Glutamatergic neuron (in vitro differentiated cells): ENCODE results near the gene DSCAML1. TPM values are rescaled to one million over a fixed set of nuclear protein-coding genes. Genes with fewer than 3 reads are reported as not detected.

ENCODE experiments used
- DNase-seq: peaks from one replicate; pipeline ENCODE4 v3.0.0; 2022
- H3K27ac Mint-ChIP-seq: one replicate; pipeline ENCODE4 v1.8.0; 2020; ENCODE audit warnings: mild to moderate bottlenecking, mixed read lengths, inconsistent platforms; ENCODE audit not compliant: unreplicated experiment
- H3K27me3 Mint-ChIP-seq: one replicate; pipeline ENCODE4 v1.8.0; 2020; ENCODE audit warnings: mild to moderate bottlenecking, moderate library complexity, mixed read lengths, inconsistent platforms; ENCODE audit not compliant: unreplicated experiment
- H3K36me3 Mint-ChIP-seq: one replicate; pipeline ENCODE4 v1.8.0; 2020; ENCODE audit warnings: mild to moderate bottlenecking, mixed read lengths, inconsistent platforms; ENCODE audit not compliant: unreplicated experiment
- H3K4me1 Mint-ChIP-seq: one replicate; pipeline ENCODE4 v1.8.0; 2020; ENCODE audit warnings: mild to moderate bottlenecking, low read depth, mixed read lengths, inconsistent platforms; ENCODE audit not compliant: unreplicated experiment
- H3K4me3 Mint-ChIP-seq: one replicate; pipeline ENCODE4 v1.8.0; 2020; ENCODE audit warnings: mild to moderate bottlenecking, mixed read lengths, inconsistent platforms; ENCODE audit not compliant: unreplicated experiment
- H3K9me3 Mint-ChIP-seq: one replicate; pipeline ENCODE4 v1.8.0; 2020; ENCODE audit warnings: mild to moderate bottlenecking, moderate library complexity, mixed read lengths, inconsistent platforms; ENCODE audit not compliant: unreplicated experiment
- total RNA-seq: library from RNA; stranded (reverse); fragmentation: NEBNext Ultra II Directional; extraction: Animal tissue kit (Norgen Biotek cat#: 25700); gene quantifications from one replicate; pipeline ENCODE4 v1.2.1, GENCODE V29; 2021; ENCODE audit not compliant: unreplicated experiment
- TF ChIP-seq, protein P1 (sequence below): fragments of 200-600 bp; sonication (generic); IDR thresholded peaks from one replicate; pipeline ENCODE4 v1.5.0; 2021; ENCODE audit not compliant: partially characterized antibody, unreplicated experiment

DSCAML1 gene
- total RNA-seq, 1 donor from 2014 or later: 0.07 TPM

- no peak for DNase-seq
- TF ChIP-seq, protein P1, sequence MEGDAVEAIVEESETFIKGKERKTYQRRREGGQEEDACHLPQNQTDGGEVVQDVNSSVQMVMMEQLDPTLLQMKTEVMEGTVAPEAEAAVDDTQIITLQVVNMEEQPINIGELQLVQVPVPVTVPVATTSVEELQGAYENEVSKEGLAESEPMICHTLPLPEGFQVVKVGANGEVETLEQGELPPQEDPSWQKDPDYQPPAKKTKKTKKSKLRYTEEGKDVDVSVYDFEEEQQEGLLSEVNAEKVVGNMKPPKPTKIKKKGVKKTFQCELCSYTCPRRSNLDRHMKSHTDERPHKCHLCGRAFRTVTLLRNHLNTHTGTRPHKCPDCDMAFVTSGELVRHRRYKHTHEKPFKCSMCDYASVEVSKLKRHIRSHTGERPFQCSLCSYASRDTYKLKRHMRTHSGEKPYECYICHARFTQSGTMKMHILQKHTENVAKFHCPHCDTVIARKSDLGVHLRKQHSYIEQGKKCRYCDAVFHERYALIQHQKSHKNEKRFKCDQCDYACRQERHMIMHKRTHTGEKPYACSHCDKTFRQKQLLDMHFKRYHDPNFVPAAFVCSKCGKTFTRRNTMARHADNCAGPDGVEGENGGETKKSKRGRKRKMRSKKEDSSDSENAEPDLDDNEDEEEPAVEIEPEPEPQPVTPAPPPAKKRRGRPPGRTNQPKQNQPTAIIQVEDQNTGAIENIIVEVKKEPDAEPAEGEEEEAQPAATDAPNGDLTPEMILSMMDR: no peak
- H3K9me3 Mint-ChIP-seq: peaks cover 4% of the 10 kb centered on the region
- H3K27ac Mint-ChIP-seq: no peak overlapping the region
- H3K27me3 Mint-ChIP-seq: peaks cover 4% of the 10 kb centered on the region
- peaks cover 19% of the 10 kb centered on the region for H3K4me1 Mint-ChIP-seq
- peaks cover 7% of the 10 kb centered on the region for H3K36me3 Mint-ChIP-seq
- H3K4me3 Mint-ChIP-seq: no peak overlapping the region
Observed at GRCh38 chr11:117619661-117620060, 177.4 kb downstream of the DSCAML1 start.

- TF ChIP-seq, protein P1: peak; percentile 67
- peak overlapping the region; percentile 96 for H3K27ac Mint-ChIP-seq
- peaks cover 4% of the 10 kb centered on the region for H3K9me3 Mint-ChIP-seq
- peaks cover 7% of the 10 kb centered on the region for H3K36me3 Mint-ChIP-seq
- peak overlapping the region; percentile 68 for H3K4me3 Mint-ChIP-seq
- peaks cover 3% of the 10 kb centered on the region for H3K27me3 Mint-ChIP-seq
- peak; percentile 68 for DNase-seq
- peaks cover 19% of the 10 kb centered on the region for H3K4me1 Mint-ChIP-seq
Observed at GRCh38 chr11:117618982-117619355, 178.0 kb downstream of the DSCAML1 start.

DNA sequence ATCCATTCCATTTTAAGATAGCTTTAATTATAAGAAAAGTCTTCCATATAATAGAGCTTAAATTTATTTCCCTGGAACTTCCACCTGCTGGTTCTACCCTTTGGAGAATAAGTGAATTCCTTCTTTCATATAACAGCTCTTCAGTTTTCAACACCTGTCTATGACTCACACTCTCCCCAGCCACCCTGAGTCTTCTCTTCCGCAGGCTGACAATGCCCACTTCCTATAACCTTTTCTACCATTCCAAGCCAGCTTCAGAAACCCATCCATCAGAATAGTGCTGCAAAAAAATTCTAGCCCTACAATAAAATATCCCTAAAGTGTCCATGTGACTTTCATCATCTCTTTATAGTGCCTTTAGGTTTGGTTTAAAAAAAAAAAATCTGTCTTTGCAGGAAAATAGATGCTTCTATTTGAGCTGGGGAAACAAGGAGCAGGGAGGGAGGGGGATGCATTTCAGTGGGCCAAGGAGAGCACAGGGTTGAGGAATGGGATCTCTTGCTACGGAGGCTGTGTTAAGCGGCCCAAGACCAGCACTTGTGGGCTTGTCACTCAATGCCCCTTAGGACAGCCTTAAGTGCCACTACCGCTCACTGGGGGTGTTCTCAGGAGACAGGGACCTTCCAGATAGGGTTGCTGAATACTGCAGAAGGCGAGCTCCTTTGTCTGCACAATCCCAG is 178.6 kb downstream of the DSCAML1 start:
- Mint-ChIP-seq H3K27me3 (peaks cover 3% of the 10 kb centered on the region), H3K9me3 (peaks cover 4% of the 10 kb centered on the region), H3K4me3 (peak overlapping the region; percentile 68), H3K4me1 (peaks cover 19% of the 10 kb centered on the region), H3K36me3 (peaks cover 7% of the 10 kb centered on the region), H3K27ac (peak overlapping the region; percentile 96)
- TF ChIP-seq, protein P1: no peak
- DNase-seq: no peak

- Mint-ChIP-seq H3K36me3 (peaks cover 7% of the 10 kb centered on the region), H3K27me3 (peaks cover 4% of the 10 kb centered on the region), H3K27ac (no peak overlapping the region), H3K4me1 (peaks cover 19% of the 10 kb centered on the region), H3K4me3 (no peak overlapping the region), H3K9me3 (peaks cover 4% of the 10 kb centered on the region)
- no peak for DNase-seq
- TF ChIP-seq, protein P1: no peak
Observed at GRCh38 chr11:117616979-117617378, 180.0 kb downstream of the DSCAML1 start.

DNA sequence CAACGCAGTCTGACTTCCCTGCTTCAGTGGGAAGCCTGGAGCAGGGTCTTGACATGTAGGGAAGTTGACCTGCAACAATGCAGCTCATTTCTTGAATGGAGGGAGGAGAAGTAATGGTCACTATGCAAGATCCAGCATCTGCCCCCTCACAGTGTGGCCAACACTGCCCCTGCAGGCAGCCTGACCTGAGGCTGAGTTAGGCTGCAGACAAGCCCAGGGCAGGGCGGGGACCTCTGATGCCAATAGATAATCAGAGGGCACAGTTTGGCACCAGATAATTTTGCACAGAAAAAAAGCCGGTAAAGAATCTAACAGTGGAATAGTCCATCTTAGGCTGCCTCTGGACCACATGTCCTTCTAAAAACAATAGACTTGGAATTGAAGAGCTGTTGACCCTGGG is 182.3 kb downstream of the DSCAML1 start:
- peaks cover 4% of the 10 kb centered on the region for H3K9me3 Mint-ChIP-seq
- DNase-seq: no peak
- H3K4me3 Mint-ChIP-seq: no peak overlapping the region
- TF ChIP-seq, protein P1: no peak
- no peak overlapping the region for H3K27ac Mint-ChIP-seq
- peaks cover 14% of the 10 kb centered on the region for H3K4me1 Mint-ChIP-seq
- peaks cover 6% of the 10 kb centered on the region for H3K27me3 Mint-ChIP-seq
- H3K36me3 Mint-ChIP-seq: no peaks in the 10 kb centered on the region
